Measurements from ENCODE around the gene RGP1. TPM values are rescaled to one million over a fixed set of nuclear protein-coding genes. Genes with fewer than 3 reads are reported as not detected.

The RGP1 gene, protein sequence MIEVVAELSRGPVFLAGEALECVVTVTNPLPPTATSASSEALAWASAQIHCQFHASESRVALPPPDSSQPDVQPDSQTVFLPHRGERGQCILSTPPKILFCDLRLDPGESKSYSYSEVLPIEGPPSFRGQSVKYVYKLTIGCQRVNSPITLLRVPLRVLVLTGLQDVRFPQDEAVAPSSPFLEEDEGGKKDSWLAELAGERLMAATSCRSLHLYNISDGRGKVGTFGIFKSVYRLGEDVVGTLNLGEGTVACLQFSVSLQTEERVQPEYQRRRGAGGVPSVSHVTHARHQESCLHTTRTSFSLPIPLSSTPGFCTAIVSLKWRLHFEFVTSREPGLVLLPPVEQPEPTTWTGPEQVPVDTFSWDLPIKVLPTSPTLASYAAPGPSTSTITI
- 7.2 TPM for polyA plus RNA-seq

DNA sequence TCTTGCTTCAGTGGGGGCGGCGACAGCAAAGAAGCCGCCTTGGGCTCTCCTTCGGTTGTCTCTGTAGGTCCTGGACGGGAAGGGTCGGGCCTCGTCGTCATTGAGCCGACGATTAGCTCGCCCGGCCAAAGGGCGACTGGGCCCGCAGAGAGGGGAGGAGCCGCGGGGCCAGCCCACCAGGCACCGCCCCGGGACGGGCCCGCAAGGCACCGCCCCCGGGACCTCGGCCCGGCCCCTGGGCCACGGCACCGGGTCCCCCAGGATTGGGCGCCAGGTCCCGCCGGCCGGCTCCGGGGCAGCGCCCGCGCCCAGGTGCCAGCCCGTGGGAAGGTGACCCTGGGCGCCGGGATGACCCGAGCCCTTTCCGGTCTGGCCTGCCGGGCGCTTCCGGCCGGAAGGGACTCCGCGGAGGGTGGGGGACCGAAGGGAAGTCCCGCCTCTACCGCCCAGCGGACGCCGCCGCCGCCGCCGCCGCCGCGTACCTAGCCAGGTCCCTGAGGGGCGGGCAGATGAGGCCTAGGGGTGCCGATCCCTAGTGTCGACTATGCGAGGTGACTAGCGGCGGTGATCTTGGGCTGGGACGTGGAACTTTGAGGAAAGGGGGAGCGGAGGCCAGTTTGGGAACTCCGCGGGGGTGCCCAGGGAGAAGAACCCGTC is at the start of gene RGP1, which contains the start of gene GBA2:
TSS of gene RGP1 (plus strand) at position 430 of the 657 bp plus-strand sequence. CDS start 469 bp downstream, outside the sequence.
TSS of gene GBA2 (minus strand) at position 371 of the 657 bp plus-strand sequence. CDS start 524 bp downstream, outside the sequence.
- no peaks in the 10 kb centered on the region for H3K36me3 Mint-ChIP-seq
- peak within 1 kb of the TSS; percentile 92 to 99 (median 94) for H3K4me3 Mint-ChIP-seq
- H3K4me1 Mint-ChIP-seq, result peaks cover 37 to 41% (median 38%) of the 10 kb centered on the region in 3 donors

DNA sequence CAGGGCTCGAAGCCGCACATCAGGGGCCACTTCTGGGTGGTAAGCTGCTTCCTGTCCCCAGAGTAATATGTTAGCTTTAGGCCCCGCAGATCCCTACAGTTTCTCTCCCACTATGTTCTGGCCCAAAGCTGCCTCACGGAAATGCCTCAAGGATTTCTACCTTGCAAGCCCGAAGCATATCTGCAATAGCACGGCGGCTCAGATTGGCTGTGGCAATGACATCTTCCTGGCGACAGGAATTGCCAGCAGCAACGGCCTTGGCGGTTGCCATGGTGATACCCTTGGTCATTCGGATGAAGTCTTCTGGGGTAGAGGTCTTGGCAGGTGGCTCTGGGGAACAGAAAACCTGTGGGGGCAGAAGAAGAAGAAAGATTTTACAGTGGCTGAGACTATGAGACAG is 49.1 kb upstream of the RGP1 start:
- Mint-ChIP-seq H3K27ac (no peak overlapping the region), H3K36me3 (peaks cover 1% of the 10 kb centered on the region), H3K9me3 (no peaks in the 10 kb centered on the region), H3K4me3 (no peak overlapping the region), H3K4me1 (peaks cover 6% of the 10 kb centered on the region in 3 donors), H3K27me3 (no peaks in the 10 kb centered on the region)

More for the DNA sequence above, at the start of gene RGP1, which contains the start of gene GBA2:
- Mint-ChIP-seq H3K27ac (peak within 1 kb of the TSS; percentile 82 to 98 (median 93)), H3K9me3 (no peaks in the 10 kb centered on the region), H3K27me3 (no peaks in the 10 kb centered on the region)

GRCh38 chr9:35700942-35701341 is 48.1 kb upstream of the RGP1 start:
- Mint-ChIP-seq H3K27ac (no peak overlapping the region), H3K4me3 (no peak overlapping the region), H3K9me3 (no peaks in the 10 kb centered on the region), H3K36me3 (peaks cover 1% of the 10 kb centered on the region), H3K27me3 (no peaks in the 10 kb centered on the region), H3K4me1 (peaks cover 6% of the 10 kb centered on the region in 3 donors)

DNA sequence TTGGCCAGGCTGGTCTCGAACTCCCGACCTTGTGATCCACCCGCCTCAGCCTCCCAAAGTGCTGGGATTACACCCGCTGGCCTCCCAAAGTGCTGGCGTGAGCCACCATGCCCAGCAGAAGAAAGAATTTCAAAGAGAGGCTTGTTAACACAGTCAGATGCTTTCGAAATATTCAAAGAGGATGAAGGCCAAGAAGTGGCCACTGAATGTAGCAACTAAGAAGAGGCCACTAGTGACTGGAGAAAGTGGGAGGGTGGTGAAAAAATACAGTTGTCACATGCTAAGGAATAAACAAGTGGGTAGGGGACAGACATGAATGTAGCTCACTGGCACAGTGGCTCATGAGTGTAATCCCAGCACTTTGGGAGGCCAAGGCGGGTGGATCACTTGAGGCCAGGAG is 46.4 kb upstream of the RGP1 start:
- no peak overlapping the region for H3K4me3 Mint-ChIP-seq
- peak overlapping the region in 1 of 3 donors; percentile 54 for H3K27ac Mint-ChIP-seq
- H3K4me1 Mint-ChIP-seq, result peaks cover 0 to 4% (median 0%) of the 10 kb centered on the region in 3 donors
- peaks cover 1% of the 10 kb centered on the region for H3K36me3 Mint-ChIP-seq
- H3K27me3 Mint-ChIP-seq, result no peaks in the 10 kb centered on the region
- H3K9me3 Mint-ChIP-seq, result no peaks in the 10 kb centered on the region

DNA sequence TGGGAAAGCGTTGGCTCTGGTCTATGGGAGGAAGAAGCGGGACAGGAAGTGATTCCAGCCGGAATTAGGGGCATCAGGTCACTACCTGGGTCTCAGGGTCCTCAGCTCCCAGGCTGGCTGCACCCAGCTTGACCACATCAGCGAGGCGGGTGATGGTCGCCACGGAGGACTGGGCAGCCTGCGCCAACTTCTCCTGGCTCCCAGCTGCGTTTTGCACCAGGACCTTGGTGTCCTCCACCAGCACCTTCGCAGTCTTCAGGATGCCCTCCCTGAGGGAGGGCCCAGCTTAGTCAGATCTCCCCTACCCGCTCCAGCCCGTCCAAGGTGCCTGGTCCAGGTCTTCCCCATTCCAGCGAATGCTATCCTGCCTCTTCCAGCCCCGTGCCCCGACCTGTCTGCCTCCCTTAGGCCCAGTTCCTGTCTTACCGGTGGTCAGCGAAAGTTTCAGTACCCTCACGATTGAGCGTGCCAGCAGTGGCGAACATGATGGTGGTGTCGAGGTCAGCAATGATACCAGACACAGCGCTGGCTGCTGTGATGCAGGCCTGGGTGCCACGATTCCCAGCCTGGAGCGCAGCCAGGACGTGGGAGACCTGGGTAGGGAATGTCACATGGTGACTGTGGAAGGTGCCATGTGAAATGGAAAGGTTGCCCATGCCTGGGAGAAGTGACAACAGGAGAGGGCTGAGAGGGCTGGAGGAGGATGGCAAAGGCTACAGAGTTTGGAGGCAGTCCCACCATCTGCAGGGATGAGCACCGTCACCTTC is 45.0 kb upstream of the RGP1 start:
- peaks cover 3% of the 10 kb centered on the region for H3K36me3 Mint-ChIP-seq
- no peak overlapping the region for H3K4me3 Mint-ChIP-seq
- H3K27me3 Mint-ChIP-seq, result no peaks in the 10 kb centered on the region
- peaks cover 0 to 4% (median 0%) of the 10 kb centered on the region in 3 donors for H3K4me1 Mint-ChIP-seq
- H3K9me3 Mint-ChIP-seq, result no peaks in the 10 kb centered on the region
- H3K27ac Mint-ChIP-seq, result no peak overlapping the region

DNA sequence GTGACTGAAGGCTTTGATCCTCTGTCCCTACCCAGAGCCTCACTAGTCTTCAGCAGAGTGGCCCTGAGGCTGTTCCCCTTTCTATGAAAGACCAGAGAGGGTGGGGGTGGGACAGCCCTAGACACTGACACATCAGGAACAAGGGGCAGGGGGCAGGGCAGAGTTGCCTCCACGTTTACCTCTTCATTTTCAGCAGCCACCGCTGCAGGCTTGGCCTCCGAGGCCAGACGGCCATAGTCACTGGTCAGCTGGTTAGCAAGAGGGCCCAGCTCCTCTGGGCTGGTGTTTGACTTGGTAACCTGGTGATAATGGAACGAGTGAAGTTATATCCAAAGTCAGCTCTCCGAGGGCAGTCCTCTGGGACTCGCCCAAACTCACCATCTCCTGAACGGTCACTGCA is 43.7 kb upstream of the RGP1 start:
- Mint-ChIP-seq H3K4me1 (peaks cover 0 to 4% (median 0%) of the 10 kb centered on the region in 3 donors), H3K36me3 (peaks cover 3% of the 10 kb centered on the region), H3K27me3 (no peaks in the 10 kb centered on the region), H3K9me3 (no peaks in the 10 kb centered on the region), H3K4me3 (no peak overlapping the region), H3K27ac (no peak overlapping the region)

GRCh38 chr9:35705836-35706430 is 43.2 kb upstream of the RGP1 start:
- no peak overlapping the region for H3K27ac Mint-ChIP-seq
- H3K36me3 Mint-ChIP-seq, result peaks cover 3% of the 10 kb centered on the region
- H3K9me3 Mint-ChIP-seq, result no peaks in the 10 kb centered on the region
- no peaks in the 10 kb centered on the region for H3K27me3 Mint-ChIP-seq
- no peak overlapping the region for H3K4me3 Mint-ChIP-seq
- peaks cover 0 to 4% (median 0%) of the 10 kb centered on the region in 3 donors for H3K4me1 Mint-ChIP-seq

GRCh38 chr9:35706951-35707350 is 42.1 kb upstream of the RGP1 start:
- Mint-ChIP-seq H3K4me1 (peaks cover 0 to 4% (median 0%) of the 10 kb centered on the region in 3 donors), H3K27ac (no peak overlapping the region), H3K36me3 (peaks cover 3% of the 10 kb centered on the region), H3K4me3 (no peak overlapping the region), H3K27me3 (no peaks in the 10 kb centered on the region), H3K9me3 (no peaks in the 10 kb centered on the region)

DNA sequence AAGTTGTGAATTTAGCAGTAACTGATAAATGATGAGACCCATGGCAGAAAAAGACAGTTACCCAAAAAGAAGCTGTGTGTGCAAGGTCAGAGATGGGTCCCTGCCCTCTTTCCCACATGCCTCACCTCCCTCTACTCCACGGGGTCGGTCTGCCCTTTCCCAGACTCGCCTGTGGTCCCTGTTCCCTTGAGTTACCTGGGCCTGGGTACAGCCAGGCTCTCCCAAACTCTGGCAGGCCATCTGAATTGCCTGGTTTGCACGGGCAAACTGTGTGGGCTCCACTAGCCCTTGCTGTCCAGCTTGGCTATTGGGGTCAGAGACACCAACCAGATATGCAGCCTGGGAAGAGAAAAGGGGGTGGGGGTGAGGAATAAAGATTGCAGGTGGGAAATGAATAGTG is 40.9 kb upstream of the RGP1 start:
- H3K4me3 Mint-ChIP-seq, result no peak overlapping the region
- H3K27me3 Mint-ChIP-seq, result no peaks in the 10 kb centered on the region
- peak overlapping the region in 1 of 3 donors; percentile 88 for H3K27ac Mint-ChIP-seq
- H3K36me3 Mint-ChIP-seq, result peaks cover 3% of the 10 kb centered on the region
- no peaks in the 10 kb centered on the region for H3K9me3 Mint-ChIP-seq
- H3K4me1 Mint-ChIP-seq, result peaks cover 0 to 4% (median 0%) of the 10 kb centered on the region in 3 donors

- Mint-ChIP-seq H3K36me3 (peaks cover 6% of the 10 kb centered on the region), H3K27ac (no peak overlapping the region), H3K27me3 (no peaks in the 10 kb centered on the region), H3K9me3 (no peaks in the 10 kb centered on the region), H3K4me3 (no peak overlapping the region), H3K4me1 (peaks cover 2 to 5% (median 3%) of the 10 kb centered on the region in 3 donors)
Measured at GRCh38 chr9:35710818-35711500, 38.1 kb upstream of the RGP1 start.

DNA sequence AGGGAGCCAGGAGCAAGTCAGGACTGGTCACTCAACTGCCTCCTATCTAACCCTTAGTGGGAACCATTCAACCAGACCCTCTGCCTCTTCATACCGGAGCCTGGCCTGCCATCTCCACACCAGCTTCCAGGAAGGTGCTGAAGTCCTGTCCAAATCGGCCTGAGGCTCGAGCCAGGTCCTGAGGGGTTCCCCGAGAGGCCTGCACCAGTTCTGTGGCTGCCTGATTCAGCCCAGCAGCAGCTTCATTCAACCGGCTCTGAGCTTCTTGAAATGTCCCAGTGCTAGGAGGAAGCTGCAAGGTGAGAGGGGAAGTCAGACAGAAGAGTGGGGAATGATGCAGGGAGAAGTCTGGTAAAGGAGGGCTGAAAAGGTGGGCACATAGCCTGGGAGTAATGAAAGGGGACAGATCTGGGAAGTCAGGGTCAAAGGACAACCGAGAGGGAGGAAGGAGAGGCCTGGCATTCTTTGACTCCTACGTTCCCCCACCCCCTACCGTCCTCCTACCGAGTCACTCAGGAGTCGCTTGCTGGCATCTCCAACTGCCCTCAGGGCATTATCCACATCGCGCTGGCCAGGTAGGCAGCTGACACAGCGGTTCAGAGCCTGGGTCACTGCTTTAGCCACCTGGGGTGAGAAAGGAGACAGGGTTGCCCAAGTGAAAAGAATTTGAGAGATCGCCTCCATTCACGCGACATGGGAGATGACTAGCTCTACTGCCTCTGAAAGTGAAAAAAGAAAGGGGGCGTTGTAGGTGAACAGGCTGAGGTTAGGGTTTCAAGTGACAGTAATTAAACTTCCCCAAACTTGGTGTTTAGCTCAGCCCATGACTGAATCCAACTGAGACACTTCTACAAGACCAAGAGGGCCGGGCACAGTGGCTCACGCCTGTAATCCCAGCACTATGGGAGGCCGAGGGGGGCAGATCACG is 37.3 kb upstream of the RGP1 start:
- Mint-ChIP-seq H3K4me3 (no peak overlapping the region), H3K4me1 (peaks cover 1 to 5% (median 3%) of the 10 kb centered on the region in 3 donors), H3K36me3 (peaks cover 6% of the 10 kb centered on the region), H3K27ac (no peak overlapping the region), H3K27me3 (no peaks in the 10 kb centered on the region), H3K9me3 (no peaks in the 10 kb centered on the region)

- Mint-ChIP-seq H3K27ac (no peak overlapping the region), H3K4me1 (peaks cover 0 to 5% (median 4%) of the 10 kb centered on the region in 3 donors), H3K36me3 (peaks cover 6% of the 10 kb centered on the region), H3K27me3 (no peaks in the 10 kb centered on the region), H3K9me3 (no peaks in the 10 kb centered on the region), H3K4me3 (no peak overlapping the region)
Measured at GRCh38 chr9:35712762-35713400, 36.2 kb upstream of the RGP1 start.

DNA sequence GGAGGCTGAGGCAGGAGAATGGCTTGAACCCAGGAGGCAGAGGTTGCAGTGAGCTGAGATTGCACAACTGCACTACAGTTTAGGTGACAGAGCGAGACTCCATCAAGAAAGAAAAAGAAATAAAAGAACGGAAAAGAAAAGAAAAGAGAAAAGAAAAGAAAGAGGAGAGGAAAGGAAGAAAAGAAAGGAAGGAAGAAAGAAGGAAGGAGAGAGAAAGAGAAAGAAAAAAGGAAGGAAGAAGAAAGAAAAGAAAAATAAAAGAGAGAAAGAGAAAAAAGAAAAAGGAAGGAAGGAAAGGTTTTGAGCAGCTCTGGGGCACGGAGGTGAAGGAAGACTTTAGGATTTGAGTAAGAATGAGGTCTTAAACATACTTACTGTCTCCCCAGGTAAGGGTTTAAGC is 35.5 kb upstream of the RGP1 start:
- Mint-ChIP-seq H3K27me3 (no peaks in the 10 kb centered on the region), H3K27ac (no peak overlapping the region), H3K36me3 (peaks cover 6% of the 10 kb centered on the region), H3K4me3 (no peak overlapping the region), H3K9me3 (no peaks in the 10 kb centered on the region), H3K4me1 (peaks cover 2 to 8% (median 5%) of the 10 kb centered on the region in 3 donors)

Measured in IgD-negative memory B cell (primary cell).